Hindlimb muscle (tissue), 1 donor: Measurements from ENCODE around the gene FCHO2. TPM values are rescaled to one million over a fixed set of nuclear protein-coding genes. Genes with fewer than 3 reads are reported as not detected.
A peak's percentile ranks its signal among the peaks of the same experiment; 100 is the strongest.
"Not testable (repeated sequence)": the region's sequence is repeated elsewhere in the genome, so short reads cannot be mapped to it uniquely, and the experiment has no call there.

Experiments
- DNase-seq: peaks from one replicate; pipeline ENCODE4 v3.0.0-alpha.2; 2013
- polyA plus RNA-seq: library from polyadenylated mRNA; unstranded; fragments of 120-200 nt; gene quantifications from one replicate; pipeline ENCODE4 v1.2.1, GENCODE V29; 2013; ENCODE audit not compliant: insufficient read length

FCHO2 gene
- polyA plus RNA-seq, 1 donor, result 18.1 TPM

DNA sequence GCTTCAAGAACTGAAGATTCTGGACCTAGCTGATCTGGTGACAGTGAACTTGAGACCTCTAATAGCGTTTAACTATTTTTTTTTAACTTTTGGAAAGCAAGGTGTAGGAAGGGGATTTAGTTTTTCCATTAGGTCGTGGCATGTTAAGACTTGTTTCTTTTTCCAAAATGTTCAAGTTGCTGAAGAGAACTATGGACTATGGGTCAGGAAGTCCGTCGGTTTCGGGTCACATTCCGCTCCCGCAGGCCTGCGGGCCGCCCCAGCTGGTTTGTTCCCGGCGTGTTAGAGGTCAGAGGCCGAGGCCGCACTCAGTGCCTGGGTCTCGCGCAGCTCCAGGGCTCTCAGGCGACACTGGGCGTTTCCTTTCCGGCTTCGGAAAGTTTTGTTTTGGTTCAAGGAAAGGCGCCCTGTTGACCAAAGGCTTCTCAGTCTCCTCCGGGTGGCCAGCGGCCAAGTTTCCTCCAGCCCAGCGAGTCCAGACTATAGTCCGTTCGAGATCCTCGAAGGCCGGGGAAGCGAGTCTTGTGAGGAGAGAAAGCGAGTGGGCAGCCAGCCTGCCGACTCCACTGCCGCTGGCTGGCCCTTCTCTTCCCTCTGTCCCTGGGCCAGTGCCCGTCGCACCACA, 586 bp upstream of the FCHO2 start:
- DNase-seq, result peak; percentile 84

DNA sequence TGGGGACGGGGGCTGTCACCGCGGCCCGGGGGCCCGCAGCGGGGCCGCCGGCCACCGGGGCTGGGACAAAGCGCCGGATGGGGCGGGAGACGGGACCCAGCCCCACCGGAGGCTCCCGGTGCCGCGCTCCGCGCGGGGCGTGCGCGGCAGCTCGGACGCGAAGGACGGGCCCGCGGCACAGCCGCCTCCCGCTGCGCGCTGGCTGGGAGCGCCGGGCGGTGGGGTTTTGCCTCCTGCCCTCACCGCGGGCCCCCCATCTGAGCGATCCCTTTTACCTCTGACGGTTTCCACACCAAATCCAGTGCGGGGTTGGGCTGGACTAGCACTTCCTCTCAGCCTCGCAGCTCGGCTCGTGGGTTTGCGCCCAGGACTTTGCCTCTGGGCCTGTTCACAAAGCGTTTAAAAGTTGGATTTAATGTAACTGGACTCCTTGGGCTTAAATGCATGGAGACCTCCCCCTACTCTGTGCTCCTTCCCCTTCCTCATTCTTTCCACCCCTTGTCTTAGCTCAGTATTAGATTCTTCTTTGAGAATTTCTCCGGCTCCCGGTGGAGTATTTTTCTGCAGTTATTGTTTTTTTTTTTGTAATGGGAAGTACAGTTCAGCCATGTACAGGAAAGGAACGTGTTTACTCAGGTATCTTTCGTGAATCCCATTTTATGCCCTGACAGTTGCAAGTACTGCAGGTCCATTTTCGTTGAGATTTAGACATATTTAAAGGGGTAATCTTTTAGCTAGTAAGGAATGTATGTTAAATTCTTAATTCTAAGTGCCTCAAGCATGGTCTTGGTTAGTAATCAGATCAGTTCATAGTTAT, 691 bp downstream of the FCHO2 start:
- DNase-seq, result peak; percentile 74

DNA sequence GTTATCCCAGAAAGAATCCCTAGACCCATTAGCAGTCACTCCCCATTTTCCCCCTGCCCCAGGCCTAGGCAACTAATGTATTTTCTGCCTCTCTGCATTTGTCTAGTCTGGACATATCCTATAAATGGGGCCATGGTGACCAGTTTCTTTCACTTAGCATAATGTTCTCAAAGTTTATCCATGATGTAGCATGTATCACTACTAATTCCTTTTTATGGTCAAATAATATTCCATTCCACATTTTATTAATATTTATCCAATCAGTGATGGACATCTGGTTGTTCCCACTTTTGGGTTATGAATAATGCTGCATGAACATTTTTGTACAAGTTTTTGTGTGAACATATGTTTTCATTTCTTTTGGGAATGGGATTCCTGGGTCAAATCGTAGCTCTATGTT, 1.5 kb downstream of the FCHO2 start:
- DNase-seq, result no peak

DNA sequence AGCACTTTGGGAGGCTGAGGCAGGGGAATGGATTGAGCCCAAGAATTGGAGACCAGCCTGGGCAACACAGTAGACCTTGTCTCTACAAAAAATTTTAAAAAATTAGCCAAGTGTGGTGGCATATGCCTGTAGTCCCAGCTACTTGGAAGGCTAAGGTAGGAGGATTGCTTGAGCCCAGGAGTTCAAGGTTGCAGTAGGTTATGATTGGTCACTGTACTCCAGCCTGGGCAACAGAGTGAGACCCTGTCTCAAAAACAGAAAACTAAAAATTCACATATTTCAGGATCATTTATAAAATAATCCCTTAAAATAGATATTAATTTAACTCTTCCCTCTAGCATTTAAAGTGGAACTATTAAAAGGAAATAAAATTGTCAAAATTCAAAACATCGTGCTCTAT, 3.4 kb downstream of the FCHO2 start:
- DNase-seq, result no peak

DNA sequence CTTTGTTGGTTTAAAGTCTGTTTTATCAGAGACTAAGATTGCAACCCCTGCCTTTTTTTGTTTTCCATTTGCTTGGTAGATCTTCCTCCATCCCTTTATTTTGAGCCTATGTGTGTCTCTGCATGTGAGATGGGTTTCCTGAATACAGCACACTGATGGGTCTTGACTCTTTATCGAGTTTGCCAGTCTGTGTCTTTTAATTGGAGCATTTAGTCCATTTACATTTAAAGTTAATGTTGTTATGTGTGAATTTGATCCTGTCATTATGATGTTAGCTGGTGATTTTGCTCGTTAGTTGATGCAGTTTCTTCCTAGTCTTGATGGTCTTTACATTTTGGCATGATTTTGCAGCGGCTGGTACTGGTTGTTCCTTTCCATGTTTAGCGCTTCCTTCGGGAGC, 18.6 kb downstream of the FCHO2 start:
- DNase-seq, result not testable (repeated sequence)

DNA sequence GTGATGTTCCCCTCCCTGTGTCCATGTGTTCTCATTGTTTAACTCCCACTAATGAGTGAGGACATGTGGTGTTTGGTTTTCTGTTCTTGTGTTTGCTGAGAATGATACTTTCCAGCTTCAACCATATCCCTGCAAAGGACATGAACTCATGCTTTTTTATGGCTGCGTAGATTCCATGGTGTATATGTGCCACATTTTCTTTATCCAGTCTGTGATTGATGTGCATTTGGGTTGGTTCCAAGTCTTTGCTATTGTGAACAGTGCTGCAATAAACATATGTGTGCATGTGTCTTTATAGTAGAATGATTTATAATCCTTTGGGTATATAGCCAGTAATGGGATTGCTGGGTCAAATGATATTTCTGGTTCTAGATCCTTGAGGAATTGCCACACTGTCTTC, 21.0 kb downstream of the FCHO2 start:
- not testable (repeated sequence) for DNase-seq

DNA sequence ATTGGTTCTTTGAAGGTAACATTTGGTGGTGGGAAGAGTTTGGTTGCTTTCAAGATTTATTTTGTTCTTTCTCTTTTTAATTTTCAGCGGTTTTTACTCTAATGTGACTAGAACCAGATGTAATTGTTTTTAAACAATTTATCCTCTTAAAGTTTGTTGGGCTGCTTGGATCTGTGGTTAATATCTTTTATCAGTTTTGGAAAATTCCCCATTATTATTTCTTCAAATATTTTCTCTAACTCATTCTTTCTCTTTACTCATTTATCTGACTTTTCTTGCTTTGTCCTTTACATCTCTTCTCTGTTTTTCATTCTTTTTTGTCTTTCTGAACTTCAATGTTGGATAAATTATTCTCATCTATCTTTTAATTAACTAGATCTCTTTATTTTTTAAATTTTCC, 29.9 kb downstream of the FCHO2 start:
- DNase-seq, result no peak

DNA sequence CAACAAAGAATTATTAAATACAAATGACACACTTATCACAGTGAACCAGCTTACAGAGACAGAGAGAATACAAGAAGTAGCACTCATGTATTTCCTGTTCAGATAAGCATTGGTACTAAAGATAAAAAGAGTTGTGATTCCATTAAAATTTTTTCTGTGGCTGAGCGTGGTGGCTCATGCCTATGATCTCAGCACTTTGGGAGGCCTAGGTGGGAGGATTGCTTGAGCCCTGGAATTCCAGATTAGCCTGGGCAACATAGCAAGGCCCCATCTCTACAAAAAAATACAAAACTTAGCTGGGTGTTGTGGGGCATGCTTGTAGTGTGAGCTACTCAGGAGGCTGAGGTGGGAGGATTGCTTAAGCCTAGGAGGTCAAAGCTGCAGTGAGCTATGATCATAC, 32.9 kb downstream of the FCHO2 start:
- no peak for DNase-seq

DNA sequence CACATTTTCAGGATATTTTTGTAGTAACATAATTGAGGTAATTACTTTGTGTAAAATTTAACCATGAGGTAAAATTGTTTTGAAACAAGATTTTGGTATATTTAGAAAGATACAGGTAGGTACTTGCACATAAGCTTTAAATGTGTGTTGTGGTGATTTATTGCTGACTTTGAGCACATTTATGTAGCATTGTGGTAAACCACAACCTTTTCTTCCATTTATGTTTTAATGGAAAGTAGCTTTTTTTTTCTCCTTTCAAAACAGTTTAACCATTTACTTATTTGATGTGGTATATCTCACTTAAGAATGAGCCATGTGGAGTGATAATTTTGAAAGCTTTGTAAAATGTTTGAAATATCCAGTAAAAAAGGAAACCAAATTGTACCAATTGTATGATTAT, 35.6 kb downstream of the FCHO2 start:
- no peak for DNase-seq

DNA sequence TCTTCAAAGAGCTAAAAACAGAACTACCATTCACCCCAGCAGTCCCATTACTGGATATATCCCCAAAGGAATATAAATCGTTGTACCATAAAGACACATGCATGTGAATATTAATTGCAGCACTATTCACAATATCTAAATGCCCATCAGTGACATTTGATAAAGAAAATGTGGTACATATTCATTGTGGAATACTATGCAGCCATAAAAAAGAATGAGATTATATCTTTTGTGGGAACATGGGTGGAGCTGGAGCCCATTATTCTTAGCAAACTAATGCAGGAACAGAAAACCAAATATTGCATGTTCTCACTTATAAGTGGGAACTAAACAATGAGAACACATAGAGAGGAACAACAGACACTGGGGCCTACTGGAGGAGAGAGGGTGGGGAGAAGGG, 38.7 kb downstream of the FCHO2 start:
- no peak for DNase-seq

DNA sequence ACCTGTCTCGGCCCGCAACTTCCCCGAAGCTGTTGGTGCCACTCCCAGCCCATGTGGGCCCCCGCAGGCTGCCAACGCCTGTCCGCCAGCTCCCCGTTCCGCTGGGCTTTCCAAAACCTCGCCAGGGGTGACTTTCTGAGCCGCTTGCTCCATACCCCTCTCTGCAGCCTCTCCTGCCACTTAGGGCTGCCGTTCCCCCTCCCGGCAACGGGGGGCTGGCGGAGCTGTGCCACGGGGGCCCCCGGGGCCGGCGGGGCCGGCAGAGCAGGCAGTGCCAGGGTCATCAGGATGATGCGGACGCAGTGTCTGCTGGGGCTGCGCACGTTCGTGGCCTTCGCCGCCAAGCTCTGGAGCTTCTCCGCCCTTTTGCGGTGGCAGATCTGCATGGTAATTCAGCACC, 40.8 kb downstream of the FCHO2 start:
- DNase-seq, result no peak

DNA sequence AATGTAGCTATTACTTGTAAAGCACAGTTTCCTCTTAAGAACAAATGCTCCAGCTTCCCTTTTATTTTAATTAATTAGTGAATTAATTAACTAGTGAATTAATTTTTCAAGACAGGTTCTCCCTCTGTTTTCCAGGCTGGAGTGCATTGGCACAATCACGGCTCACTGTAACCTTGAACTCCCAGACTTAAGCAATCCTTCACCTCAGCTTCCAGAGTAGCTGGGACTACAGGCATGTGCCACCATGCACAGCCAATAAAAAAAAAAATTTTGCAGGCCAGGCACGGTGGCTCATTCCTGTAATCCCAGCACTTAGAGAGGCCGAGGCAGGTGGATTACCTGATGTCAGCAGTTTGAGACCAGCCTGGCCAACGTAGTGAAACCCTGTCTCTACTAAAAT, 44.1 kb downstream of the FCHO2 start:
- no peak for DNase-seq

DNA sequence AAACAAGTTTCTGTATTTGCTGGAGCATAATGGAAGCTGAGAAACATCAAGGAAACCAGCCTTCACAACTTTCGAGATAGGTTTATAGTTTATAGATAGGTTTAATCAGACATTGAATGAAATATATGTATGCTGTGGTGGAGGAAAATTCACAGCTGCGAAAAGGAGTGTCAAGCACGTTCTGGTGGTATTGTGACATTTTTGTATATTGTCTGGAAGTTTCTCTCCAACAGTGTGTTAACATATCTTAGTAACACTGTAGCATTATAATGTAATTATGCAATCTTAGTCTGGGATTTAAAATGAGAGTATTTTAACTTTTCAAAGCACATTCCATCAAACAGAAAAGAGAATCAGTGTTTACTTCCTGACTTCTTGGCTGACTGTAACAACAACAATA, 50.0 kb downstream of the FCHO2 start:
- DNase-seq, result no peak

DNA sequence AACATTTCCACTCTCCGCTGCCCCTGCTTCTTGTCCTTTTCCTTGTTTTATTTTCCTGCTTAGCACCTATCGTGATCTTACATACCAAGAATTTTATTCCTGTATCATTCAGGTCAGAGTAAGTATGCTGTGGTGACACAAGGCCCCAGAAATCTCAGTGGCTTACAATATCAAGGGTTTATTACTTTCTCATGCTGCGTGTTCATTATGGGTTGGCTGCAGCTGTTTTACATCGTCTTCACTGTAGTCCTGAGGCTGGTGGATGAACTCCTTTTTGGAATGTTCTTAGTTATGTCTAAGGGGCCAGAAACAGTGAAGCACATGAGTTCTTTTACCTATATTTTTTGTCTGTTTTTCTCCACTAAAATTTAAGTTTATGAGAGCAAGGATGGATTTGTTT, 51.2 kb downstream of the FCHO2 start:
- no peak for DNase-seq

DNA sequence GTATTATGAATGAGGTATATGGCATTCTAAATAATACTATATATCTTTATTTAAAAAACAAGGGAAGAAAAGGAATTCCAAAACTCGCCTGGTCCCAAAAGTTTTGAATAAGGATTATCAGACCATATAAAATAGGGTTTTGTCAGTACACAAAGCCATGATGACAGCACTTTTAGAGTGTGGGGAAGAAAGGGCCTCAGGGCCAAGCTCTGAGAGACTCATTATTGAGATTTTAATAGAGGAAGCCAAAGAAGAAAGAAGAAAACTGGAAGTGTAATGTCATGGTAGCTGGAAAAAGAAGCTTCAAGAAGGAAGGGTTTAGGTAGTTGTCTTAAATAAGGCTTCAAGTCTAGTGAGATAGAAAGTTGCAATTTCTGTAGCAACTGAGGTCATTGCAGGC, 53.0 kb downstream of the FCHO2 start:
- no peak for DNase-seq

DNA sequence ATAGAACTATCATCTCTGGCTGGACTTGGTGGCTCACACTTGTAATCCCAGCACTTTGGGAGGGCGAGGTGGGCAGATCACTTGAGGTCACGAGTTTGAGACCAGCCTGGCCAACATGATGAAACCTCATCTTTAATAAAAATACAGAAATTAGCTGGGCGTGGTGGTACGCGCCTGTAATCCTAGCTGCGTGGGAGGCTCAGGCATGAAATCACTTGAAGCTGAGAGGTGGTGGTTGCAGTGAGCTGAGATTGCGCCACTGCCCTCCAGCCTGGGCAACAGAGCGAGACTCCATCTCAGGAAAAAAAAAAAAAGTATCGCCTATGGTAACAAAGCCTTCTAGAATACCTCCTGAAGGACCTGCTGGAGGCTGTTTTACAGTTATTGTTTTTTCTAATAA, 55.8 kb downstream of the FCHO2 start:
- not testable (repeated sequence) for DNase-seq

DNA sequence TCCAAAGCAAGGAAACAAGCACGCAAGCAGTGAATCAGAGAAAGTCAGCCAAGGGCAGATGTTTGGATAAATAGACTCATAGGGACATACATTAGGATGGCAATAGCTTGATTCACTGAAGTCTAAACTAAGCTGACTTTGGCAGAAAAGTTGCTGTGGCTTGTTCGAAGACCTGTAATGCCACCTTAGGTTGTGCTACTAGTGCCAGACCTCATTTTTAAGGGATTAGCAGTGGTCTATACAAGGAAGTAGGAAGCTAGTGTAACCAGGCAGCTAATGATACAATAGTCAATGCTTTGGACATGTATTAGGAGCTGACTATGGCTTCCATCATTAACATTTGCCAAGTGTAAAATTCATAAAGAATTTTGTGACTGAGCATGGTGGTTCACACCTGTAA, 63.1 kb downstream of the FCHO2 start:
- no peak for DNase-seq

DNA sequence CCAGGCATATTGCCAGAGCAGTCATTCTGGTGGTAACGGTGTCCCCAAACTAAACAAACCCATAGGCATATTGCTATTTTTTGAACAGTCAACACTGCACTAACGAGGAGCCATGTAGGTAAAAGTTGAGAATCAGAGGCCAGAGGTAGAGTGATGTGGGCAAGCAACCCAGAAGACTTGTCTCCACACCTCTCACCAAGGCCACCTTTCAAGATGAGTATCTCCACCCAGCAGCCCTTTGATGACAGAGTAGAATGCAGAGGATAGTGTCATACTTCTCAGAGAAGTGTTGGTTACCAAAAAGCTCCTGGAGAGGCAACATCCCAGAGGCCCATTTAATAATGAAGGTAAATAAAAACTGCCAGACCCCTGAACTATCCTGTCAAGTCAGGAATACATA, 63.9 kb downstream of the FCHO2 start:
- no peak for DNase-seq

DNA sequence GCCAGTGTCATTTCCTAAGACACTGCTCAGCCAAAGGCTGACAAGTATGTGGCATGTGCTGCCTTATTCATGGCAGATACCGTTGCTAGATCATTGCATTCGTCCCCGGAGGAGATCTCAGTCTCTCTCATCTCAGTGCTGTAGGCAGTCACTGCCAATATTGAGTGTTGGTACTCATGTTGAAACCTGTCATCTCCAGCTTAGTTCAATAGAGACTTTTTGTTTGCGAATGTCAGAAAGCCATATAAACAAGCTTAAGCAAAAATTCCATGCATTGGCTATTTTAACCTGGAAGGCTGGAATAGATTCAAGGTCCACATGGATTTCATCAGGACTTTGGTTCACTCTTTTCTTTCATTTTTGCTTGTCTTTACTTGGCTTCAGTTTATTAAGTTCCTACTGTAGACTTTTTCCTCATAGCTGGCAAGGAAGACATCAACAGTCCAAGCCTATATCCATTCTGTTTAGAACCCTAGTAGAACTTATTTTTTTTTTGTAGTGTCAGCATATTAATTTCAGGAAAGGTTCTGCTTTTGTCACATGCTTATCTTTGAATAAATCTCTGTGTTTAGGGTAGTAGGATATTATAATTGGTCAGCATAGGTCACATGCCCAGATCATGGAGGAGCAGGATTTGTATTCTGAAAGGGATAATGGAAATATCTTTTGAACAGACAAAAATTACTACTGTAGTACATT, 66.8 kb downstream of the FCHO2 start:
- no peak for DNase-seq

DNA sequence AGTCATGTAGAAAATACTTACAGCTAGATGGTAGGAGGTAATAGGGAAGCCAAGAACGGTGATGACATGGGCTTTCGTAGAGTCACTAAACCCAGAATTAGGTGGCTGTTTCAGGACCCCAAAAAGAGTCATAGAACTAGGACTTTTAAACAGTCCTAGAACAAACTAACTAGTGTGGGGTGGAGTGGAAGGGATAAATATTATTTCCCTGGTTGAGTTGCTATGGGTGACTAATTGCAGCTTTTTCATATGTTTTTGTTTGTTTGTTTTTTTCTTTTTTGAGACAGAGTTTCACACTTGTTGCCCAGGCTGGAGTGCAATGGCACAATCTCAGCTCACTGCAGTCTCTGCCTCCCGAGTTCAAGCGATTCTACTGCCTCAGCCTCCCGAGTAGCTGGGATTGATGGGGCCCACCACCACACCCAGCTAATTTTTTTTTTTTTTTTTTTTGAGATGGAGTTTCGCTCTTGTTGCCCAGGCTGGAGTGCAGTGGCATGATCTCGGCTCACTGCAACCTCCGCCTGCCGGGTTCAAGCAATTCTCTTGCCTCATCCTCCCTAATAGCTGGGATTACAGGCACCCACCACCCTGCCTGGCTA, 69.2 kb downstream of the FCHO2 start:
- not testable (repeated sequence) for DNase-seq

DNA sequence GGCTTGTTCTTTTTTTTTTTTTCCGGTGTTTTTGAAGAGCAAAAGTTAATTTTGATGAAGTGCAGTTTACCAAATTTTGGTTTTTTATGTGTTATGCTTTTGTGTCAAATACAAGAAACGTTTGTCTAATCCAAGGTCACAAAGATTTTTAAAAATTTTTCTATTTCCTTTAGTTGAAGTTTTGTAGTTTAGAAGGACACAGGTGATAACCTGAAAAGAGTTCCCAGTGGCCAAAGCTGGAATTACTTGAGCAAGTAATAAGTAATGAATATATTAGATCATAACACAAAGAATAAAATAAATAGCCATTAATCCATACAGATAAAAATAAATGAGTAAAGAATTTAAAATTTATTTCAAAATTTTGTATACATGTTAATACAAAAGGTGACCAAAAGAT, 71.5 kb downstream of the FCHO2 start:
- no peak for DNase-seq

DNA sequence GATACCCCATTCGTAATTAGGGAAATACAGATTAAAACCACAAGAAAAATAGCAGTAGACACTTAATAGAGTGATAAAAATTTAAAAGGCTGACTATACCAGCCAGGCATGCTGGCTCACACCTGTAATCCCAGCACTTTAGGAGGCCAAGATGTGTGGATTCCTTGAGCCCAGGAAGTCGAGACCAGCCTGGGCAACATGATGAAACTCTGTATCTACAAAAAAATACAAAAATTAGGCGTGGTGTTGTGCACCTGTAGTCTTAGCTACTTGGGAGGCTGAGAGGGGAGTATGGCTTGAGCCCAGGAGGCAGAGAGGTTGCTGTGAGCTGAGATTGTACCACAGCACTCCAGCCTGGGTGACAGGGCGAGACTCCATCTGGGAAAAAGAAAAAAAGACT, 72.0 kb downstream of the FCHO2 start:
- no peak for DNase-seq

DNA sequence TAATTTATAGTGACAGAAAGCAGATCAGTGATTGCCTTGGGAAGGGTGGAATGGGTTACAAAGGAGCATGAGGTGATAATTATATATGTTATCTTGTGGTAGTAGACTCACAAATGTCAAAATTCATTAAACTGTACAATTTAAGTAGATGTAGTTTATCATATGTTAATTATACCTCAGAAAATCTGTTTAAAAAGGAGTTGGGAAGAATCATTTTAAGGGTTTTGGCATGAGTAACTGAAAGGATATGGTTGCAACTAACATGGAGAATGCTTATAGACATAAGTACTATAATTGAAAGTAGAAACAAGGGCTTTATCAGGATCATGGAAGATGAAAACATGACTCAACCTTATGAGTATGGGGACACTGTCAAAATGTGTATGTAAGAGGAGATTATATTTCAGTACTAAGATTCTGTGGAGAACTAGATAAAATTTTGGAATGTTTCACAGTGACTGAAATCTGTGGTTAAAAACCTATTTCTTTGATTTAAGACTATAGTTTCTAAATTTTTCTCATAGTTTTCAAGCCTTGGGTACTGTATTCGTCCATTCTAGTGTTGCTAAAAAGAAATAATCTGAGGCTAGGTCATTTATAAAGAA, 73.3 kb downstream of the FCHO2 start:
- no peak for DNase-seq
